GM18511 (cell line): ENCODE measurements around the gene PCCA.
"Not testable (repeated sequence)": the region's sequence is repeated elsewhere in the genome, so short reads cannot be mapped to it uniquely, and the experiment has no call there.

Experiments
- ATAC-seq: cut with Tn5 transposase; IDR thresholded peaks from one replicate; pipeline ENCODE4 v1.9.1; 2021; ENCODE audit warnings: mild to moderate bottlenecking, moderate library complexity; ENCODE audit not compliant: unreplicated experiment

The PCCA gene

GRCh38 chr13:100097821-100098220 lies 8.9 kb downstream of the PCCA start:
- no peak for ATAC-seq

DNA sequence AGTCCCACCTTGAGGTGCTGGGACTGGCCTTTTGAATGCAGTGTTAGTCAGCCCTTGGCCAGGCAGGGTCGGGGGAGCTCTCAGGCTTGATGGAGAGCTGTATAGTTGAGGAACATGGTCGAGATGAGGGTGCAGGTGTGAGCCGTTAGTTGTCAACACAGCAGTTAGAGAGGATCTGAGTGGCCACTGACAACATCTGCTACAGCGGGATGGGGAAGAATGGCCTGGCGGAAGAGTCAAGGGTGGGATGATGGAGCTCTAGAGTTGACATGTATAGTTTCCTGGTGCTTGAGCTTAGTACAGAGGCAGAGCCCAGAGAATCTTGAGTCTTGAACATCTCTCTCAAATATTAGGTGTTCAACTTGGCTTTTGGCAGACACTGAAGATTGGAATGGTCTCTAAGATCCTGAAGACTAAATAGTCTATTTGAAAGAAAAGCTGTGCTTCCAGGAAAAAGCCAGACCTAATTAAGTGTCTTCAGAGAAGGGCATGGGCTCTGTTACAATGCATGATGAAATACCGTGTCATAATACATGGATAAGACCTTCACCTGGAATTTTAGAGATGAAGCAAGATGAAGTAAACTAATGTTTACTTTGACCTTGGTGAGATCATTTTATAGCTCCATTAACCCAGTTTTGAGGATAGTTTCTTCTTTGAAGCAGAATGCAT lies 9.7 kb downstream of the PCCA start:
- ATAC-seq: no peak

GRCh38 chr13:100099117-100099445 lies 10.2 kb downstream of the PCCA start:
- ATAC-seq: not testable (repeated sequence)

DNA sequence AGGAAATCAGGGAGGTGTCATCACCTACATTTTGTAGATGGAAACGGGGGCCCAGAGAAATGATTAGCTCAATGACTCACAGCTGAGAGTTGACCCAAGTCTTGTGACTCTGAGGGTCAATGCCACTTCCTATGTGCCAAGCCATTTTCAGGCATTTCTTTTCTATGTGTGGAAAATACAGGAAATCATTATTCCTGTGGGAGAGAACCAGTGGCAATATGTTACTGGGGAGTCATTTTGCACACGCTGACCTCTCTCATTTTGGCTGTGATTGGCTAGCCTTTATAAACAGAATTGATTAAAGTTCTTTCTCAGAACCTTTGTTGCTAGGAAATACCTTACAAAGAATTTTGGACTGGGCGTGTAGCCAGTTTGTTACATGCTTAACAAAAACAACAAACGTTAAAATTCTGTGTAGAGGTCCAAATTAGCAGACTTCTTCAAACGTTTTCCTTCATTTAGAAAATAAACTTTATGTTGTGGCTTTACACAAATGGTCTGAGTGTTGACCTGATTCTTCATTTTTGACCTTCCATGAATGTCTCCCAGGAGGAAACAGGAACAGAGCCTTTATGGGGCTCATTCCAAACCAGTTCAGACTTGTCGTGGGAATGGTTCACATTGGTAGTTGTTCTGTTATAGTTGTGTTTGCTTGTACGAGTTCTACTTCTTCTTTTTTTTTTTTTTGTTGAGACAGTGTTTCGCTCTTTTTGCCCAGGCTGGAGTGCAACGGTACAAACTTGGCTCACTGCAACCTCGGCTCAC lies 11.4 kb downstream of the PCCA start:
- no peak for ATAC-seq

DNA sequence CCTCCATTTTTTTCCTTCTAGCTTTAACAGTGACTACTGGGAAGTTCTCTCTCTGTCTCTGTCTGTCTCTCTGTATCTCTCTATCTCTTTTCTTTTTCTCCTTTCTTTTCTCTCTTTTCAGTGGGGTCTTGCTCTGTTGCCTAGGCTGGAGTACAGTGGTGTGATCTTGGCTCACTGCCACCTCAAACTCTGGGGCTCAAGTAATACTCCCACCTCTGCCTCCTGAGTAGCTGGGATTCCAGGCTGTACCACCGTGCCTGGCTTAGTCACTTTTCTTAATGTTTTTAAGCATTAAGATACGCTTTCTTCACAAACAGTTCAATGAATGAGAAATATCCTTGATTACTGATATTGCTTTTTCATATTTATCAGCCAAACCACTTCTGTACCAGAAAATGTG lies 13.1 kb downstream of the PCCA start:
- no peak for ATAC-seq

- ATAC-seq: no peak
These were observed 17.1 kb downstream of the PCCA start for GRCh38 chr13:100106005-100106404.

DNA sequence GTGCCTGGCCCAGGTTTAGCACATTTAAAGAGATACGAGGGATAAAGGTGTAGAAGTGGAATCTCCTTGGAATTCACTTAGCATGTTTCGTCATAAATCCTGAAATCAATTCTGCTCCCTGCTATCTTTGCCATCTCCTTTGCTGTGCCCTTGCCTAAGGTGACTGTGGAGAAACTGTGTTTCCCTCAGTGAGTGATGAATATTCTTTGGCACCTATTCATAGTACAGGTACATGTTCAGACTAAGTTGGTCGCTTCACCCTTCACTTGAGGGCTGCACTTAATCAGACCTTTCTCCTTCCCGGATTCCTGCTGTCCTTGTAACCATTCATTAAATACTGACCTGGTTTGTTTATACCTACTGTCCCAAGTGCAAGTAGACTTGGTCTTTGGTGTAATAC lies 17.8 kb downstream of the PCCA start:
- ATAC-seq: no peak

- peak; percentile 64 for ATAC-seq
These were observed 20.1 kb downstream of the PCCA start for GRCh38 chr13:100108913-100109507.

GRCh38 chr13:100110269-100110668 lies 21.4 kb downstream of the PCCA start:
- ATAC-seq: no peak

GRCh38 chr13:100112186-100112838 lies 23.4 kb downstream of the PCCA start:
- no peak for ATAC-seq

- ATAC-seq: peak; percentile 81
These were observed 26.9 kb downstream of the PCCA start for GRCh38 chr13:100115693-100116254.

- ATAC-seq: no peak
These were observed 35.4 kb downstream of the PCCA start for GRCh38 chr13:100124265-100124664.

DNA sequence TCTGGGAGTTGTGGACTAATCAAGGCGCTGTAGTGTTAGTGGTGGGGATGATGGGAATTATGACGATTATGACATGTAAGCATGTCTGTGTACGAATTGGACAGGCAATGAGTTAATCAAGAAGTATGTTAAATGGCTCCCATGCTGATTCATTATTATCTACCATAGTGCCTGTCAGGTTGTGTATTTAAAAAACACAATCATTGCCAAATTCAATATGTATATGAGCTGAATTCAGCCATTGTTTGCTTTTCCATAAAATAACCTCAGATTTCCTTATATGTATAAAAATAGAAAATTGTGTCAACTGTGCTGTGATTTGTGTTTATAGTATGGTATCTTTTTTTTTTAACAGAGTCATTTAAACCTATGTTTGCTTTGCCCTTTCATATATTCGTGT lies 37.1 kb downstream of the PCCA start:
- ATAC-seq: no peak

- ATAC-seq: no peak
These were observed 39.5 kb downstream of the PCCA start for GRCh38 chr13:100128373-100128772.

DNA sequence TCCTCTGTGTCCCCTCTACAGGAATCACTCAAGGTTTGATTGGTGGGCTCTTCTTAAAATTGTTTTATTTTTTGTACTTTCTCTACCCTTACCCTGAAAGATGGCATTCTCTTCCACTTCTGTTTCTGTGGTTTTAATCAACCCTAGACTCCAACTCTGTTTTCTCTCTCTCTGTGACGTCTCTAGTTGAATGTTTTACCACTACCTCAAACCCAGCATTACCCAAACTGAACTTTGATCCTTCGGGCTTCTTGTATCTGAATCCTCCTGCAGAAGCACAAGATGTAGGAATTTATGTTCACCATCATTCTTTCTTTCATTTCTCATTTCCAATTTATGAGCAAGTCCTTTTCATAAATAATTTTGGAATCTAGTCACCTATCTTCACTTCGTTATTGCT lies 39.9 kb downstream of the PCCA start:
- no peak for ATAC-seq

DNA sequence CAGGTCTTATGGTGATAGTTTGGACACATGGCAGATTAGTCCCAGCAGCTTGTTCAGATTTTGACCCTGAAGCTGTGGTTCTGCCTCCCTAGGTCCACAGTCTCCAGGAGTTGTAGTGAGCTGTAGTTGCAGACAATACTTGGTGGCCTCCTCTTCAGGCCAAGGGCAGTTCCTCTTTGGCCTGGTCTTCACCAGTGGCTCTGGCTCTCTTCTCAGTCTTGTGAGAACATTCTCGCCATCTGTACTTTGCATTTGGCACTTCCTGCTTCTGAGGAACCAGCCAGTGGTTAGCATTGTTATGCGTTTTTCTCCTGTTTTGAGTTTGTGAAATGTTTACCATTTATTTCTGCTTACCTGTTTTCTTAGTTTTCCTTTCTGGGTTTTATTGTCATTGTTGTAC lies 40.7 kb downstream of the PCCA start:
- peak; percentile 92 for ATAC-seq

GRCh38 chr13:100130092-100130491 lies 41.2 kb downstream of the PCCA start:
- ATAC-seq: peak; percentile 22

GRCh38 chr13:100130930-100131511 lies 42.1 kb downstream of the PCCA start:
- no peak for ATAC-seq

DNA sequence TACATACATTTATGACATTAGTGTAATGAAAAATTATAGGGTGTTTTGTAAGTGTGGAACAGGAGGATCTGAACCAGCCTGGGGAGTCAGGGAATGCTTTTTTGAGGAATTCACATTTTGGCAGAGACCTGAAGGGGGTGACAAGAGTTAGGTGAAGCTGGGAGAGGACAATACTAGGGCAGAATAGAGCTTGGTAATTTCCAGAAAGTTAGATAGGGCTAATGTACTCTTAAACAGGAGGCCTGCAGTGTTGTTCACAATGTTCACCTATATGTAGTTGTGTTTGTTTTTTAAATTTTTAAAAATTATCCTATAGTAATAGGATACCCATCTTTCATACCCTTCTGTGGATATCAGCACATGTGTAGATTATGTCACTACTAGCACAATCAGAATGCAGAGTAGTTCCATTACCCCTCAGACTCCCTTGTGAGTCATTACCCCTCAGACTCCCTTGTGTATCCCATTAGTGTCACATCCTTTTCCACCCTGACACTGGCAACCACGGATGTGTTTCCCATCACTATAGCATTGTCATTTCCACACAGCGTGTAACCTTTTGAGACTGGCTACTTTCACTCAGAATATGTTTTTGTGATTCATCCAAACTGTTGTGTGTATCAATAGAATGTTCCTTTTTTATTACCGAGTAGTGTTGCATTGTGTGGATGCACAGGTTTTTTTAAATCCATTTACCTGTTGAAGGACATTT lies 43.1 kb downstream of the PCCA start:
- ATAC-seq: no peak

GRCh38 chr13:100138859-100139491 lies 50.1 kb downstream of the PCCA start:
- ATAC-seq: no peak
